ENCODE data around the gene ARVCF. TPM values are rescaled to one million over a fixed set of nuclear protein-coding genes. Genes with fewer than 3 reads are reported as not detected.

Gene ARVCF
- total and polyA plus RNA-seq, 9 of the 15 experiments (the other 6 are each of a cell fraction or from before 2014, with no cell fraction given) = 0.03 to 97.4 (median 15.6) TPM

- no peak; the same call in 1 of the 2 replicates for TF ChIP-seq ZSCAN32 (CRISPR knock-in tag; IDR thresholded peaks at IDR 0.05)
- TF ChIP-seq TCF3 (CRISPR knock-in tag; IDR thresholded peaks at IDR 0.05) = no peak
- TF ChIP-seq PYGO2 (tag; IDR thresholded peaks at IDR 0.05) = no peak
- TF ChIP-seq PML (IDR thresholded peaks at IDR 0.05; ENCODE audit: low read length) = no peak
- no peak for TF ChIP-seq BDP1 (IDR thresholded peaks at IDR 0.05; ENCODE audit: insufficient read depth, insufficient read length)
- TF ChIP-seq OTX1 (CRISPR knock-in tag; IDR thresholded peaks at IDR 0.05) = no peak
- no peak for TF ChIP-seq ZNF785 (CRISPR knock-in tag; IDR thresholded peaks at IDR 0.05)
- no peak for TF ChIP-seq TEAD1 (CRISPR knock-in tag; IDR thresholded peaks at IDR 0.05)
- no peak for TF ChIP-seq TSHZ1 (CRISPR knock-in tag; IDR thresholded peaks at IDR 0.05)
- no peak for TF ChIP-seq ZNF124 (CRISPR knock-in tag; IDR thresholded peaks at IDR 0.05)
- no peak for TF ChIP-seq ZNF644 (tag; IDR thresholded peaks at IDR 0.05; ENCODE audit: low read depth)
- no peak for TF ChIP-seq ZNF57 (CRISPR knock-in tag; IDR thresholded peaks at IDR 0.05)
- no peak for TF ChIP-seq COPS2 (conservative IDR thresholded peaks at IDR 0.05)
- TF ChIP-seq ATF7 (IDR thresholded peaks at IDR 0.05) = peak; percentile 55
- TF ChIP-seq CEBPG (CRISPR knock-in tag; IDR thresholded peaks at IDR 0.05) = no peak
- no peak for TF ChIP-seq CEBPG (tag; conservative IDR thresholded peaks at IDR 0.05 in 1 of 2, IDR thresholded peaks at IDR 0.05 in 1 of 2)
- no peak for TF ChIP-seq DPF2 (IDR thresholded peaks at IDR 0.05)
- TF ChIP-seq ARID2 (IDR thresholded peaks at IDR 0.05) = no peak
- no peak for TF ChIP-seq ZNF347 (CRISPR knock-in tag; IDR thresholded peaks at IDR 0.05; ENCODE audit: low read depth)
- TF ChIP-seq BRD4 (IDR thresholded peaks at IDR 0.05) = no peak
- TF ChIP-seq FOXJ3 (CRISPR knock-in tag; IDR thresholded peaks at IDR 0.05) = no peak
- no peak for TF ChIP-seq HNRNPK (IDR thresholded peaks at IDR 0.05; ENCODE audit: low read depth, low read length, poor library complexity, severe bottlenecking)
- no peak for TF ChIP-seq CHAMP1 (IDR thresholded peaks at IDR 0.05)
- peak; percentile 84 for TF ChIP-seq NFIC (IDR thresholded peaks at IDR 0.05)
Measured at GRCh38 chr22:19986410-19987341, 29.9 kb downstream of the ARVCF start (continued).

Data from K562 (cell line).